H9 (cell line): ENCODE results near the gene ANKRD13D. TPM values are rescaled to one million over a fixed set of nuclear protein-coding genes. Genes with fewer than 3 reads are reported as not detected.

Source experiments
- DNase-seq: peaks from one replicate; pipeline ENCODE4 v3.0.0-alpha.2; 2017
- H2AFZ ChIP-seq: one replicate; pipeline ENCODE4 v1.6.1; 2013; ENCODE audit warnings: mild to moderate bottlenecking, low read length, control low read depth, moderate library complexity
- H2AK5ac ChIP-seq: 2 replicates; pipeline ENCODE4 v1.6.1; 2013; ENCODE audit warnings: low read length, control low read depth, mixed read lengths; ENCODE audit not compliant: insufficient read length
- H2BK120ac ChIP-seq: one replicate; pipeline ENCODE4 v1.6.1; 2013; ENCODE audit warnings: low read depth, mild to moderate bottlenecking, low read length, control low read depth, inconsistent platforms; ENCODE audit not compliant: poor library complexity, severe bottlenecking
- H2BK12ac ChIP-seq: 2 replicates; pipeline ENCODE4 v1.6.1; 2013; ENCODE audit warnings: low read length, control low read depth, mixed read lengths, low read depth; ENCODE audit not compliant: insufficient read length
- H2BK15ac ChIP-seq: 2 replicates; pipeline ENCODE4 v1.6.1; 2013; ENCODE audit warnings: low read depth, low read length, control low read depth
- H2BK20ac ChIP-seq: one replicate; pipeline ENCODE4 v1.6.1; 2013; ENCODE audit warnings: low read depth, mild to moderate bottlenecking, low read length, control low read depth, inconsistent platforms; ENCODE audit not compliant: poor library complexity, severe bottlenecking
- H2BK5ac ChIP-seq: 2 replicates; pipeline ENCODE4 v1.6.1; 2013; ENCODE audit warnings: low read length, control low read depth, mixed read lengths; ENCODE audit not compliant: insufficient read length
- H3K14ac ChIP-seq: 2 replicates; pipeline ENCODE4 v1.6.1; 2013; ENCODE audit warnings: low read length, control low read depth; ENCODE audit not compliant: insufficient read depth
- H3K18ac ChIP-seq: 2 replicates; pipeline ENCODE4 v1.6.1; 2013; ENCODE audit warnings: low read depth, mild to moderate bottlenecking, mixed read lengths, low read length, control low read depth; ENCODE audit not compliant: insufficient read length
- H3K23ac ChIP-seq: 2 replicates; pipeline ENCODE4 v1.6.1; 2013; ENCODE audit warnings: low read length, control low read depth, mixed read lengths, low read depth; ENCODE audit not compliant: insufficient read length
- H3K23me2 ChIP-seq: 2 replicates; pipeline ENCODE4 v1.6.1; 2013; ENCODE audit warnings: low read depth, mild to moderate bottlenecking, mixed read lengths, low read length, control low read depth; ENCODE audit not compliant: insufficient read length, poor library complexity, severe bottlenecking
- H3K27ac ChIP-seq: 2 replicates; pipeline ENCODE4 v1.5.1; 2013; ENCODE audit warnings: low read length, control low read depth, mixed read lengths, low read depth; ENCODE audit not compliant: insufficient read length
- H3K27me3 ChIP-seq: 2 replicates; pipeline ENCODE4 v1.6.1; 2013; ENCODE audit warnings: low read length, control low read depth, inconsistent platforms; ENCODE audit not compliant: insufficient read depth
- H3K4ac ChIP-seq: 2 replicates; pipeline ENCODE4 v1.6.1; 2013; ENCODE audit warnings: low read depth, mild to moderate bottlenecking, control low read depth, inconsistent platforms, low read length, moderate library complexity
- H3K4me1 ChIP-seq: 2 replicates; pipeline ENCODE4 v1.6.1; 2013; ENCODE audit warnings: low read length, control low read depth, inconsistent platforms; ENCODE audit not compliant: insufficient read depth
- H3K4me2 ChIP-seq: 2 replicates; pipeline ENCODE4 v1.6.1; 2013; ENCODE audit warnings: low read length, control low read depth, mixed read lengths; ENCODE audit not compliant: insufficient read length, insufficient read depth
- H3K56ac ChIP-seq: 2 replicates; pipeline ENCODE4 v1.6.1; 2013; ENCODE audit warnings: low read depth, mild to moderate bottlenecking, mixed read lengths, low read length, control low read depth; ENCODE audit not compliant: insufficient read length
- H3K79me1 ChIP-seq: 2 replicates; pipeline ENCODE4 v1.6.1; 2013; ENCODE audit warnings: low read depth, mild to moderate bottlenecking, moderate library complexity, low read length, control low read depth, inconsistent platforms; ENCODE audit not compliant: insufficient read depth, poor library complexity, severe bottlenecking
- H3K79me2 ChIP-seq: 2 replicates; pipeline ENCODE4 v1.6.1; 2013; ENCODE audit warnings: low read length, control low read depth, inconsistent platforms; ENCODE audit not compliant: insufficient read depth
- H3K9ac ChIP-seq: 2 replicates; pipeline ENCODE4 v1.6.1; 2013; ENCODE audit warnings: low read length, control low read depth, mixed read lengths; ENCODE audit not compliant: insufficient read length; ENCODE audit errors: extremely low read depth
- H3K9me3 ChIP-seq: one replicate; pipeline ENCODE4 v1.6.1; 2013; ENCODE audit warnings: low read depth, low read length, inconsistent platforms; ENCODE audit not compliant: control insufficient read depth
- H3T11ph ChIP-seq: one replicate; pipeline ENCODE4 v1.6.1; 2013; ENCODE audit warnings: mild to moderate bottlenecking, low read length, control low read depth, inconsistent platforms
- H4K20me1 ChIP-seq: one replicate; pipeline ENCODE4 v1.6.1; 2013; ENCODE audit not compliant: control insufficient read depth, insufficient read length, insufficient read depth
- H4K5ac ChIP-seq: 2 replicates; pipeline ENCODE4 v1.6.1; 2013; ENCODE audit warnings: low read depth, mild to moderate bottlenecking, mixed read lengths, low read length, control low read depth; ENCODE audit not compliant: insufficient read length
- H4K8ac ChIP-seq: replicated peaks from 2 replicates; pipeline ENCODE4 v1.6.1; 2013; ENCODE audit warnings: low read length, control low read depth, mixed read lengths, low read depth; ENCODE audit not compliant: insufficient read length
- H4K91ac ChIP-seq: 2 replicates; pipeline ENCODE4 v1.6.1; 2013; ENCODE audit warnings: low read depth, mild to moderate bottlenecking, moderate library complexity, mixed read lengths, low read length, control low read depth; ENCODE audit not compliant: insufficient read length
- H3K27ac Mint-ChIP-seq, 3 experiments: 2 replicates in 2 of 3; 3 replicates in 1 of 3; pipeline ENCODE4 v1.8.0; 2020 to 2021; ENCODE audit warnings: mixed read lengths in 3 of 3, mild to moderate bottlenecking in 1 of 3, moderate library complexity in 1 of 3
- H3K27me3 Mint-ChIP-seq: 2 replicates; pipeline ENCODE4 v1.8.0; 2021; ENCODE audit warnings: low read depth, mild to moderate bottlenecking, moderate library complexity, mixed read lengths
- H3K36me3 Mint-ChIP-seq, 3 experiments: 2 replicates in 2 of 3; 3 replicates in 1 of 3; pipeline ENCODE4 v1.8.0; 2020 to 2021; ENCODE audit warnings: low read depth in 3 of 3, mixed read lengths in 3 of 3; ENCODE audit not compliant: insufficient read depth in 1 of 3
- H3K4me1 Mint-ChIP-seq, 2 experiments: 2 replicates each; pipeline ENCODE4 v1.8.0; 2020; ENCODE audit warnings: mixed read lengths in 2 of 2
- H3K4me3 Mint-ChIP-seq, 2 experiments: 2 replicates in 1 of 2; 3 replicates in 1 of 2; pipeline ENCODE4 v1.8.0; 2020 to 2021; ENCODE audit warnings: mild to moderate bottlenecking in 2 of 2, mixed read lengths in 2 of 2, moderate library complexity in 1 of 2
- H3K9me3 Mint-ChIP-seq, 2 experiments: 2 replicates in 1 of 2; 3 replicates in 1 of 2; pipeline ENCODE4 v1.8.0; 2020; ENCODE audit warnings: mild to moderate bottlenecking in 2 of 2, mixed read lengths in 2 of 2, moderate library complexity in 1 of 2
- WGBS: extraction: QIAGEN DNeasy Blood & Tissue Kit; methylation state at CpG from one replicate; pipeline ENCODE4 v1.1.7; 2013; ENCODE audit warnings: missing lambda C conversion rate, low lambda C conversion rate, mixed read lengths; ENCODE audit not compliant: insufficient read length; ENCODE audit errors: extremely low coverage; 5-methylcytosine and 5-hydroxymethylcytosine counted together
- total RNA-seq: library from RNA; stranded (reverse); gene quantifications from 2 replicates; pipeline ENCODE4 v1.2.1, GENCODE V29; 2021
- TF ChIP-seq, protein P1 (sequence below): fragments of 200-600 bp; sonication (generic); conservative IDR thresholded peaks from 3 replicates; pipeline ENCODE4 v1.8.0; 2021; ENCODE audit warnings: antibody characterized with exemption, mild to moderate bottlenecking

ANKRD13D gene
- total RNA-seq, 1 experiment from 2014 or later = 42.1 TPM

GRCh38 chr11:67314218-67314617, 25.1 kb downstream of the ANKRD13D start:
- Histone ChIP-seq H2BK120ac (no peak overlapping the region), H3K4me2 (no peak overlapping the region), H3K27me3 (peaks cover 11% of the 10 kb centered on the region), H3K9me3 (no peaks in the 10 kb centered on the region), H2AK5ac (no peak overlapping the region), H3K9ac (no peak overlapping the region), H4K5ac (no peak overlapping the region), H3K79me2 (no peaks in the 10 kb centered on the region), H3K23me2 (peaks cover 14% of the 10 kb centered on the region), H3K27ac (no peak overlapping the region), H3K23ac (no peak overlapping the region), H3K18ac (no peak overlapping the region), H3K14ac (no peak overlapping the region), H3K4ac (no peak overlapping the region), H2AFZ (no peak overlapping the region), H3K56ac (no peak overlapping the region), H3K4me1 (no peaks in the 10 kb centered on the region), H3T11ph (no peak overlapping the region), H2BK5ac (no peak overlapping the region), H3K79me1 (no peaks in the 10 kb centered on the region), H4K8ac (no peak overlapping the region), H2BK20ac (no peak overlapping the region), H4K20me1 (peaks cover 3% of the 10 kb centered on the region), H2BK12ac (no peak overlapping the region), H2BK15ac (no peak overlapping the region), H4K91ac (no peak overlapping the region)
- Mint-ChIP-seq H3K36me3 (peaks cover 0 to 10% (median 5%) of the 10 kb centered on the region in 3 experiments; a peak in 5 of 7 replicates), H3K27me3 (peaks cover 28% of the 10 kb centered on the region), H3K4me3 (no peak overlapping the region), H3K4me1 (peaks cover 4% of the 10 kb centered on the region in 2 experiments), H3K9me3 (no peaks in the 10 kb centered on the region; a peak in 1 of 5 replicates), H3K27ac (no peak overlapping the region)
- DNase-seq = no peak
- TF ChIP-seq, protein P1, sequence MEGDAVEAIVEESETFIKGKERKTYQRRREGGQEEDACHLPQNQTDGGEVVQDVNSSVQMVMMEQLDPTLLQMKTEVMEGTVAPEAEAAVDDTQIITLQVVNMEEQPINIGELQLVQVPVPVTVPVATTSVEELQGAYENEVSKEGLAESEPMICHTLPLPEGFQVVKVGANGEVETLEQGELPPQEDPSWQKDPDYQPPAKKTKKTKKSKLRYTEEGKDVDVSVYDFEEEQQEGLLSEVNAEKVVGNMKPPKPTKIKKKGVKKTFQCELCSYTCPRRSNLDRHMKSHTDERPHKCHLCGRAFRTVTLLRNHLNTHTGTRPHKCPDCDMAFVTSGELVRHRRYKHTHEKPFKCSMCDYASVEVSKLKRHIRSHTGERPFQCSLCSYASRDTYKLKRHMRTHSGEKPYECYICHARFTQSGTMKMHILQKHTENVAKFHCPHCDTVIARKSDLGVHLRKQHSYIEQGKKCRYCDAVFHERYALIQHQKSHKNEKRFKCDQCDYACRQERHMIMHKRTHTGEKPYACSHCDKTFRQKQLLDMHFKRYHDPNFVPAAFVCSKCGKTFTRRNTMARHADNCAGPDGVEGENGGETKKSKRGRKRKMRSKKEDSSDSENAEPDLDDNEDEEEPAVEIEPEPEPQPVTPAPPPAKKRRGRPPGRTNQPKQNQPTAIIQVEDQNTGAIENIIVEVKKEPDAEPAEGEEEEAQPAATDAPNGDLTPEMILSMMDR = no peak
- WGBS = no CpG with 5 or more reads among the region's 2 CpGs
